ENCODE measurements around the gene TAF1C. TPM values are rescaled to one million over a fixed set of nuclear protein-coding genes. Genes with fewer than 3 reads are reported as not detected.

The TAF1C gene
- total and polyA plus RNA-seq, 2 of the 8 experiments (the other 6 are each of a cell fraction or from before 2014, with no cell fraction given): 44.6 to 63.8 TPM

DNA sequence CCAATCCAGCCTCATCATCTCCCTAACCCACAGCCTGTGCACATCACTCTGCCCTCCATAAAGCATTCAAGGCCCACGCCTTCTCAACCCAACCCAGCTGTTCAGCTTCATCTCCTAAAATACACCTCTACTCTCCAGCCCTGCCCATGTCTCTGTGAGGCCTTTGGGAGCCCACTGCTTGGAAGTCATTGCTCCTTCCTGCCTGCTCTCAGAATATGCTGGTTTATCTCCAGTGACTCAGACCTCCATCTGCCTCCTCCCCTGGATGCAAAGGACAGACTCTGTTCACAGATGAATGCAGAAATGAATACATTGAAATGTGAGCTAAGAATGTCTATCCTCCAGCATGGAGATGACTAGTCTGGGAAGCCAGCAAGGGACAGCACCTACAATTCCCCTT lies 34.0 kb upstream of the TAF1C start:
- Histone ChIP-seq H3K23me2 (ENCODE audit: low read depth, low read length) (no peaks in the 10 kb centered on the region), H3K56ac (replicated peaks; ENCODE audit: insufficient read length, low read depth, low read length) (no peak overlapping the region), H3K18ac (ENCODE audit: extremely low read depth, low read length) (no peak overlapping the region), H3K4me2 (ENCODE audit: insufficient read depth in 1 of 2, low read depth in 2 of 2, low read length in 2 of 2) (no peak overlapping the region), H2BK12ac (ENCODE audit: low read depth, low read length) (no peak overlapping the region), H4K20me1 (replicated peaks in 1 of 2; ENCODE audit: control insufficient read depth in 1 of 2, insufficient read depth in 2 of 2, low read length in 2 of 2) (no peaks in the 10 kb centered on the region), H4K91ac (replicated peaks; ENCODE audit: insufficient read length, low read length) (no peak overlapping the region), H2BK20ac (ENCODE audit: low read length) (no peak overlapping the region), H3K36me3 (ENCODE audit: control insufficient read depth in 2 of 4, insufficient read depth in 4 of 4, low read length in 3 of 4) (no peaks in the 10 kb centered on the region), H3K79me1 (ENCODE audit: low read depth, low read length) (no peaks in the 10 kb centered on the region), H3K79me2 (ENCODE audit: control insufficient read depth in 1 of 2, insufficient read depth in 2 of 2, low read length in 2 of 2) (no peaks in the 10 kb centered on the region), H2AK5ac (ENCODE audit: low read depth, low read length) (no peak overlapping the region), H3K4me1 (replicated peaks in 1 of 4; ENCODE audit: control insufficient read depth in 3 of 4, insufficient read depth in 4 of 4, low read length in 3 of 4) (peaks cover 0 to 3% (median 0%) of the 10 kb centered on the region in 4 experiments; a peak in 2 of 7 replicates), H3K4me3 (ENCODE audit: extremely low read depth in 1 of 4, insufficient read depth in 2 of 4, low read depth in 3 of 4, low read length in 4 of 4) (no peak overlapping the region), H3K14ac (ENCODE audit: insufficient read length) (no peak overlapping the region), H3K27ac (ENCODE audit: low read depth, low read length) (no peak overlapping the region), H3K27me3 (replicated peaks in 1 of 4; ENCODE audit: control insufficient read depth in 3 of 4, extremely low read depth in 1 of 4, insufficient read depth in 3 of 4, low read length in 3 of 4) (no peaks in the 10 kb centered on the region), H3K4ac (replicated peaks; ENCODE audit: insufficient read length, low read depth, low read length) (no peak overlapping the region), H3K23ac (ENCODE audit: insufficient read length) (no peak overlapping the region), H2BK120ac (replicated peaks; ENCODE audit: low read depth, low read length) (no peak overlapping the region), H3K9ac (replicated peaks in 1 of 4; ENCODE audit: extremely low read depth in 1 of 4, low read depth in 3 of 4, low read length in 3 of 4) (no peak overlapping the region), H3K9me3 (ENCODE audit: insufficient read depth in 2 of 2, low read depth in 1 of 2, low read length in 1 of 2) (no peaks in the 10 kb centered on the region), H2AFZ (ENCODE audit: low read length) (no peak overlapping the region), H4K8ac (ENCODE audit: extremely low read depth, insufficient read depth, low read length) (no peak overlapping the region), H2BK5ac (ENCODE audit: low read depth, low read length) (no peak overlapping the region), H2BK15ac (ENCODE audit: low read length) (no peak overlapping the region), H4K5ac (ENCODE audit: insufficient read length, low read depth, low read length) (no peak overlapping the region)
- TF ChIP-seq BCL11A (IDR thresholded peaks at IDR 0.05; ENCODE audit: low read depth in 2 of 2, low read length in 2 of 2) (no peak), GABPA (IDR thresholded peaks at IDR 0.05; ENCODE audit: borderline replicate concordance, insufficient read depth, low read length) (no peak), POLR2A (IDR thresholded peaks at IDR 0.05; ENCODE audit: control extremely low read depth in 1 of 2, low read depth in 2 of 2, low read length in 2 of 2) (no peak), JUN (IDR thresholded peaks at IDR 0.05; ENCODE audit: low read depth, low read length) (no peak), NANOG (IDR thresholded peaks at IDR 0.05; ENCODE audit: insufficient read depth, low read depth, low read length, poor library complexity, severe bottlenecking) (no peak), NRF1 (IDR thresholded peaks at IDR 0.05; ENCODE audit: low read depth, low read length) (no peak), POU5F1 (IDR thresholded peaks at IDR 0.05; ENCODE audit: low read depth, low read length) (no peak), TCF12 (IDR thresholded peaks at IDR 0.05; ENCODE audit: low read depth, low read length) (no peak), RNF2 (IDR thresholded peaks at IDR 0.05; ENCODE audit: borderline replicate concordance, low read depth, low read length, missing control alignments, poor library complexity, severe bottlenecking) (no peak), FOSL1 (IDR thresholded peaks at IDR 0.05; ENCODE audit: insufficient read depth, low read depth, low read length) (no peak), BACH1 (IDR thresholded peaks at IDR 0.05; ENCODE audit: low read length) (no peak), ASH2L (IDR thresholded peaks at IDR 0.05; ENCODE audit: low read length) (no peak), CBX5 (IDR thresholded peaks at IDR 0.05; ENCODE audit: low read depth, low read length) (no peak)
- DNase-seq (ENCODE audit: low read depth in 1 of 2, low spot score in 2 of 2) (no peak), FAIRE-seq (no peak)
- POLR2A ChIA-PET (ENCODE audit: partially characterized antibody): no interaction called here
- WGBS, 2 experiments (ENCODE audit: extremely low coverage in 1 of 2, insufficient coverage in 1 of 2, insufficient read length in 1 of 2, insufficient replicate concordance in 2 of 2, low coverage in 1 of 2, low lambda C conversion rate in 2 of 2, missing lambda C conversion rate in 1 of 2): 82% methylated on average over 1 of the region's 1 CpG; no CpG with 5 or more reads in 1 of the 2 experiments
- CTCF ChIA-PET (ENCODE audit: partially characterized antibody): interaction anchor here (0.7 to 2.0 kb wide), 4 partner anchors 9 to 84 kb away, joined by 3 to 5 read pairs (median 4); partner anchors contain the start of gene TAF1C
